ENCODE results near the gene AJAP1.

AJAP1 gene

DNA sequence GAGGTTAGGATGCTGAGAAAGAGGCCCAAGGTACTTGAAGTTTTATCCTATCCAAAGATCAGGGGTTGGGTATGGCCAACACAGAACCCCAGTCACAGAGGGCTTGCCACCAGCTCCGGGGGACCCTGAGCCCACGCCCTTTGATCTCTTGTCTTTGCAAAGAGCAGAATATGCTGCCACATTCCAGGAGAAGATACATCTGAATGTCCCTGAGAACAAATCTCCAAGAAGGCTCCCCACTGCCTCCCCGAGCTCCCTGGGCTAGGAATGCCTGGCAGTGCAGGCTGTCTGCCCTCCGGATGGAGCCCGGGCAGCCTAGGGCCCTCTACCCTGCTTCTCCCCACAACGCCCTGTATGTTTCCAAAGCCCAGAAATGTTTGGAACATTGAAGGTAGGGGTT is 49.2 kb downstream of the AJAP1 start:
- DNase-seq: no peak

GRCh38 chr1:4708840-4709507 is 54.6 kb downstream of the AJAP1 start:
- DNase-seq: no peak

DNA sequence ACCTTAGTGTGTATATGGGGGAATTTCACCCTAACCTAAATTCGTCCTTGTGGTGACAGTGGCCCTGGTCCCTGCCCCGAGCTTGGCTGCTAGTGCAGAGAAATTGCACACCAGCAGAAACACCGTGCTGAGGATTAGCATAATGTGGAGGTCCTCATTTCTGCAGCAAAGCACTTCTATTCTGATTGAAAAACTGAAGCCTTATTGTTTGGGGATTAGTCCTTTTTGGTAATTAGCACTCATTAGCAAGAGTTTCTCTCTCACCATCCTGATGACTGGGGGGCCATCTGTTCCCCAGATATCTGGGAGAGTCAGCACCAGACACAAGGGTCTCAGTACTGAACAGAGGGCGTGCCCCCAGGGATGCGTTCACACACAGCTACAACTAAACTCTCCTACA is 55.2 kb downstream of the AJAP1 start:
- no peak for DNase-seq

- DNase-seq: no peak
Observed at GRCh38 chr1:4710592-4711415, 56.4 kb downstream of the AJAP1 start.

DNA sequence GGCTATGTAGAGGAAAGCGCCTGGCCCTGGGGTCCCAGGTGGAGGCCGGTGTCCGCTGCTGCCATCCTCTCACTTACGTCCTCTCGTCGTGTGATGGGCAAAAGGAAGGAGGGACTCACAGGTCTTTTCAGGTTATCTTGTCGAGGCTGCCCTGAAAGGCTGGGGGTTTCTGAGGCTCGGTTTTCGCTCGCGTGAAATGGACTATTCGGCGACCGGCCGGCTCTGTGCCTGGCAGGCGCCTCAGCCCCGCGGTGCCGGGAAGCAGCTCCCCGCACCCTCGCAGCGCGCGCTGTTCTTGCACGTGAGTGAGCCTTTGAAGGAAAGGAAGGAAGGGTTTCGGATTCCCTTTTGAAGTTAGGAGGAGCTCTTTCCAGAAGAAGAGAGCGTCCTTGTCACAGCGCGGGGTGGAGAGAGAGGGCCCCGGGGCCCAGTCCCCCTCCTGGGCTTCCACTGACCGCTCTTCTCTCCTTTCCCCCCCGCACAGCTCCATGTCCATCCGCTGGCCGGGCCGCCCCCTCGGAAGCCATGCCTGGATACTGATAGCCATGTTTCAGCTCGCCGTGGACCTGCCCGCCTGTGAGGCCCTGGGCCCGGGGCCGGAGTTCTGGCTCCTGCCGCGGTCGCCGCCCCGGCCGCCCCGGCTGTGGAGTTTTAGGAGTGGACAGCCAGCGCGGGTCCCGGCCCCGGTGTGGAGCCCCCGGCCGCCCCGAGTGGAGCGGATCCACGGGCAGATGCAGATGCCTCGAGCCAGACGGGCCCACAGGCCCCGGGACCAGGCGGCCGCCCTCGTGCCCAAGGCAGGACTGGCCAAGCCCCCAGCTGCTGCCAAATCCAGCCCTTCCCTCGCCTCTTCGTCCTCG is 57.2 kb downstream of the AJAP1 start:
- DNase-seq: no peak

DNA sequence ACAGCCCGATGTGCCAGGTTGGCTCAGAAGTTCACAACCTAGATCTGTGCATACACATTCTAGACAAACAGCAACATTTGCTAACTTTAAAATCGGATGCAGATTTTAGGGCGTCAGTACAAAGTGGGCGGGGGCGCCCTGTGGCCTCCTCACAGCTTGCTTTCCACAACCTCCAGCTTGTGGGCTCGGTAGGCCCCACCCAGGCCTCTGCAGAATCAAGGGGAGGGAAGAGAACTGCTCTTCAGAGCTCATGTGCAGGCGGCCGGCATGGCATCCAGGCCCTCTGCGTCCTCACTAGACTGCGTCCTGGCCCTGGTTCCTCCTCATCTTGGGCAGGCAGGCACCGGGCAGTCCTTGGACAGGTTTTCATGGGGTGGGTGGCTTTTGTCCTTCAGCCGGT is 59.3 kb downstream of the AJAP1 start:
- DNase-seq: no peak

GRCh38 chr1:4716406-4716805 is 62.0 kb downstream of the AJAP1 start:
- no peak for DNase-seq

- DNase-seq: no peak
Observed at GRCh38 chr1:4718071-4718470, 63.7 kb downstream of the AJAP1 start.

GRCh38 chr1:4723106-4723505 is 68.7 kb downstream of the AJAP1 start:
- DNase-seq: no peak

- DNase-seq: no peak
Observed at GRCh38 chr1:4724001-4724400, 69.6 kb downstream of the AJAP1 start.

DNA sequence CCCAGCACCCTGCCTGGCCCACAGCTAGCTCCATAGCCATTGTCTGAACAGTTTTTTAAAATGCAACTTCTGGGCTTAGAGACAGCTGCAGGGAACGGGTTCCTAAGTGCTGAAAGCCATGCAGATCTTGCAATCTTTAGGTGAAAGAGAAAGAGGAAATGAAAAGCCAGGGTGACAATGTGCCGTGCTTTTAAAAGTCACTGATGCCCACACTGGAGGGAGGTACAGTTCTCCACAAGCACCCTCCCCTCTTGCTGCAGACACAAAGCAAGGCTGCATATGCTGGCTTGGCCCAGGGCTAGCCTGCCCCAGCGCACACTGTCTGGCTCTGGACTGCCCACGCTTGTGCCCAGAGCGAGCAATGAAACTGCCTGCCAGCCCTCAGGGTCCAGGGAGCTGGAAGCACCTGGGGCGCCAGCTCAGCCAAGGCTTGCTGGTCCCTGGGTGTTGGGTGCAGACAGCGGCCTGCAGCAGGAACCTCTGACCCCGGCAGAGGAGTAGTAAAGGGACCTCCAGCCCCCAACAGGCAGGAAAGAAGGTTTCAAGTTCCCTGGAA is 70.4 kb downstream of the AJAP1 start:
- DNase-seq: no peak

- no peak for DNase-seq
Observed at GRCh38 chr1:4725416-4725815, 71.0 kb downstream of the AJAP1 start.

DNA sequence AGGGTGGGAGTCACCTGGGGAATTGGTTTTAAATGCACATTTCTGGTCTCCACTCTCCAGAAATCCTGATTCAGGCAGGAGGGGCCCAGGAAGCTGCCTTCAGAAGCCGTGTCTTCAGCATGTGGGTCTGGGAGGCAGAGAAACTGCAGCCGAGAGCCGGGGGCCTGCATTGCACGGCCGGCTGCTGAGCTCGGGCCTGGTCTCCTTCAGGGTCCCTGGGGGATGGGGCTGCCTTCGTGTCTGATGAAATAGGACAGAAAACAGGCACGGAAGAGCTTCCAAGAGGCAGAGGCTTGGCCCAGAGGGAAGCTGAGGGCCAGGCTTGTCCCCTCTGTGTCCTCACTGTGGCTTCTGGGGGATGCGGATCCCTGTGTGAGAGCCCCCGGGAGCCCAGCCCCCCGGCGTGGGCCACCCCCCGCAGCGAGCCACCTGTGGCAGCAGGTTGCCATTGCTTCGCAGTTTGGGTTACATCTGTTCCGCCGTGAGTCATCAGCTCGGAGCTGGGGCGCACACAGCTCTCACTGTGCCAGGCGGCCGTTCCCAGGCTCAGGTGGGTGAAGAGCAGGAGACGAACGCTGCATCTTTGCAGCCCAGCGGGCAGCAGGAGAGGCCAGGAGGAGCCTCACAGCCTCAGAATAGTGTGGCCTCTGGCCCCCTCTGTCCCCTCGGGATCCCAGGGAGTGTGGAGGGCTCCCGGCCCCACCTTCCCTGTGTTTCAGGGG is 72.4 kb downstream of the AJAP1 start:
- no peak for DNase-seq

GRCh38 chr1:4728319-4729089 is 74.1 kb downstream of the AJAP1 start:
- DNase-seq: no peak

DNA sequence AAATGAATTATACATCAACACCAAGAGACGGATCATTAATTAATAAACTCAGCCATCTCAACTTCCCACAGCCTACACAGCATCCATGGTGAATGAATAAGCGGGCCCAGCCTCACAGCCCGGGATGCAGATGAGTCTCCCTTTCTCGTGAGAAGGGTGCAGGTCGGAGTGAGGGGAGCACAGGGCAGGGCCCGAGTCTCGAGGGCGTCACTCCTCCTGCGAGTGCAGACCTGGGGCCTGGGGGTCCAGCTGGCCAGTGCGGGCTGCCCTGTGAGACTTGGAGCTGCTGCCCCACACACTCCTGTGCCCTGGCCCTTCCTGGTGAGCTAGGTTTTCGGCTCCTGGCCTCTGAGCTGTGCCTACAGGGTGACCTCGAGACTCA is 74.7 kb downstream of the AJAP1 start:
- DNase-seq: no peak

- DNase-seq: no peak
Observed at GRCh38 chr1:4730078-4730477, 75.7 kb downstream of the AJAP1 start.

GRCh38 chr1:4733446-4734177 is 79.2 kb downstream of the AJAP1 start:
- no peak for DNase-seq

DNA sequence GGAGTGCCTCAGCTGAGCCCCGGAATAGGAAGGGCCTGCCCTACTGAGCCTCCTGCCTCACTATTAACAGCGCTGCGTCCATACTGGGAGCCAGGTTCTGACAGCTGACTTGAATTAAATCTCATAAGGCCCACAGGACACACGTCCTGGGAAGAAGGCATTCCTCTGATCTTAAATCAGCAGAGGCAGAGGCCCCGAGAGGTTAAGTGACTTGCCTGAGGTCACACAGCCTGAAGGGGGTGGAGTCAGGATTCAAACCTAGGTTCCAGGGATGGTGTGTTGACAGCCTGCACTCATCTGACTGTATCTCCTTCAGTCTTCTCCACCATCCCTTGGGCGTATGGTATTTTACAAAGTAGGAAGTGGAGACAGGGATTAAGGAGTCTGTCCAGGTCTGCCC is 79.8 kb downstream of the AJAP1 start:
- no peak for DNase-seq

DNA sequence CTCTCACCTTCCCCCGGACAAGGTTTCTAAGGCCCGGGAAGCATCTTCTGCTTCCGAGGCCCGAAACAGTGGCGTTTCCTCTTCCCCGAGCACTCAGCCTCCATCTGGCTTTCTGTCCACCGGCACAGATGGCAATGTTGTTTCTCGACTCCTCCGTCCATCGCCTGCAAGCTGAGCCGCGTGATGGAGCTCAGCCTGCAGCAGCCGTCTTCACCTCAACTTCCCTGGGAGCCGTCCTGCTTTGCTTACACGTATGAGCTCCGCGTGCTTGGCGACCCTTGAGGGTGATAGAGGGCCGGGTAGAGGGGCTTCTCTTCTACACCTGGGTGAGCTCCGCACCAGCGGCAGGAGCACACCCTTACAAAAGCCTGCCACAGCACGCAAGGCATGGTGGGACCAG is 80.4 kb downstream of the AJAP1 start:
- no peak for DNase-seq

DNA sequence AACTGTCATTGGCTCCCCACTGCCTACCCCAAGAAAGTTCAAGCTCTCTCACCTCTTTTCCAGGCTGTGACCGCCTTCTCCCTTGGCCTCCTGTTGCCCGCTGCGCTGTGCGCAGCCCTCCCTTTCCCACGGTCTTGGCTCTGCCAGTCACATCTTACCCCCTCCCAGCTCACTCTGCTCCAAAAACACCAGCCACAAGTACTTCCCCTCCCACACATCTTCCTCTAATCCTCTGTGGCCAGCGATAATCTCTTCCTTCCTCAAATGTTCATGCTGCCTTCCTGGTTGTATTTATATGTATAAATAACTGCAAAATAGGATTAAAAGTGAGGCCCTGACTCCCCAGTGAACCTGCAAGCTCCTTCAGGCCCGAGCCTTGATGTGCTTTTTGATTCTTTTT is 81.8 kb downstream of the AJAP1 start:
- DNase-seq: no peak

GRCh38 chr1:4741876-4742423 is 87.5 kb downstream of the AJAP1 start:
- peak in 1 of 2 donors; percentile 21 for DNase-seq

Data from hippocampal formation (tissue), 2 donors.